Liver (tissue), 9 donors: Measurements from ENCODE around the gene C1orf21. TPM values are rescaled to one million over a fixed set of nuclear protein-coding genes. Genes with fewer than 3 reads are reported as not detected.

ENCODE experiments used
- DNase-seq: peaks from one replicate; pipeline ENCODE4 v3.0.0-alpha.2; 2017; ENCODE audit warnings: low spot score
- H3K27ac ChIP-seq, 2 donors: one replicate each; pipeline ENCODE4 v1.7.0; 2013; ENCODE audit warnings: inconsistent platforms in 2 of 2, low read length in 2 of 2, control low read depth in 1 of 2, low read depth in 1 of 2, mild to moderate bottlenecking in 1 of 2
- H3K27me3 ChIP-seq, 4 donors: one replicate each; pipeline versions ENCODE4 v1.6.1 to v1.7.0; 2013; ENCODE audit warnings: low read length in 3 of 4, inconsistent platforms in 1 of 4, mild to moderate bottlenecking in 1 of 4, moderate library complexity in 1 of 4; ENCODE audit not compliant: control insufficient read depth in 4 of 4, insufficient read depth in 4 of 4
- H3K36me3 ChIP-seq, 4 donors: one replicate each; pipeline versions ENCODE4 v1.6.1 to v1.7.0; 2013; ENCODE audit warnings: low read length in 3 of 4, mild to moderate bottlenecking in 3 of 4, low read depth in 1 of 4, moderate library complexity in 1 of 4; ENCODE audit not compliant: control insufficient read depth in 4 of 4, insufficient read depth in 3 of 4
- H3K4me1 ChIP-seq, 4 donors: one replicate each; pipeline versions ENCODE4 v1.6.1 to v1.7.0; 2013; ENCODE audit warnings: low read length in 3 of 4, mild to moderate bottlenecking in 3 of 4, moderate library complexity in 1 of 4; ENCODE audit not compliant: control insufficient read depth in 4 of 4, insufficient read depth in 4 of 4
- H3K4me3 ChIP-seq, 3 donors: one replicate each; pipeline versions ENCODE4 v1.6.1 to v1.7.0; 2013; ENCODE audit warnings: low read length in 3 of 3, control low read depth in 1 of 3, low read depth in 1 of 3, mild to moderate bottlenecking in 1 of 3
- H3K9ac ChIP-seq, 2 donors: one replicate each; pipeline ENCODE4 v1.7.0; 2013; ENCODE audit warnings: low read length in 2 of 2, mild to moderate bottlenecking in 2 of 2, moderate library complexity in 2 of 2, control low read depth in 1 of 2, low read depth in 1 of 2
- H3K9me3 ChIP-seq, 4 donors: one replicate each; pipeline versions ENCODE4 v1.6.1 to v1.7.0; 2013; ENCODE audit warnings: low read length in 3 of 4; ENCODE audit not compliant: control insufficient read depth in 4 of 4
- EGR1 ChIP-seq, 2 donors: IDR thresholded peaks; 2 replicates each; pipeline ENCODE4 v1.6.1; 2016 to 2018; ENCODE audit warnings: antibody characterized with exemption in 2 of 2, low read depth in 2 of 2
- FOXA1 ChIP-seq: IDR thresholded peaks from 2 replicates; pipeline ENCODE4 v1.6.1; 2016; ENCODE audit warnings: antibody characterized with exemption
- FOXA2 ChIP-seq: IDR thresholded peaks from 2 replicates; pipeline ENCODE4 v1.6.1; 2016; ENCODE audit warnings: antibody characterized with exemption
- GABPA ChIP-seq, 2 donors: IDR thresholded peaks in 1 of 2; conservative IDR thresholded peaks in 1 of 2; 2 replicates each; pipeline ENCODE4 v1.6.1; 2016; ENCODE audit warnings: antibody characterized with exemption in 2 of 2, mild to moderate bottlenecking in 1 of 2, moderate library complexity in 1 of 2
- HNF4A ChIP-seq, 2 donors: conservative IDR thresholded peaks; 2 replicates each; pipeline ENCODE4 v1.6.1; 2016; ENCODE audit warnings: antibody characterized with exemption in 2 of 2, mild to moderate bottlenecking in 2 of 2
- HNF4G ChIP-seq: IDR thresholded peaks from 2 replicates; pipeline ENCODE4 v1.6.1; 2016; ENCODE audit warnings: antibody characterized with exemption
- JUND ChIP-seq, 2 donors: IDR thresholded peaks; 2 replicates each; pipeline ENCODE4 v1.6.1; 2016; ENCODE audit warnings: antibody characterized with exemption in 2 of 2
- MAX ChIP-seq: IDR thresholded peaks from 2 replicates; pipeline ENCODE4 v1.6.1; 2016; ENCODE audit warnings: antibody characterized with exemption
- NR2F2 ChIP-seq: IDR thresholded peaks from 2 replicates; pipeline ENCODE4 v1.6.1; 2016; ENCODE audit warnings: antibody characterized with exemption
- RAD21 ChIP-seq, 2 donors: IDR thresholded peaks; 2 replicates each; pipeline ENCODE4 v1.6.1; 2016; ENCODE audit warnings: antibody characterized with exemption in 2 of 2, mild to moderate bottlenecking in 2 of 2
- RXRA ChIP-seq, 2 donors: IDR thresholded peaks; 2 replicates each; pipeline ENCODE4 v1.6.1; 2017 to 2018; ENCODE audit warnings: antibody characterized with exemption in 2 of 2, mild to moderate bottlenecking in 1 of 2
- SP1 ChIP-seq: IDR thresholded peaks from 2 replicates; pipeline ENCODE4 v1.6.1; 2018; ENCODE audit warnings: antibody characterized with exemption, mild to moderate bottlenecking
- TAF1 ChIP-seq: conservative IDR thresholded peaks from 2 replicates; pipeline ENCODE4 v1.6.1; 2016; ENCODE audit warnings: antibody characterized with exemption, mild to moderate bottlenecking
- YY1 ChIP-seq: IDR thresholded peaks from 2 replicates; pipeline ENCODE4 v1.6.1; 2016; ENCODE audit warnings: antibody characterized with exemption, mild to moderate bottlenecking
- WGBS: extraction: QIAGEN DNeasy Blood & Tissue Kit; methylation state at CpG from one replicate; pipeline ENCODE4 v1.1.7; 2013; 5-methylcytosine and 5-hydroxymethylcytosine counted together
- polyA plus RNA-seq, 2 donors: library from polyadenylated mRNA; stranded (reverse) in 1 of 2; unstranded in 1 of 2; fragments of 200-250 nt in 1 of 2; fragments of >200 nt in 1 of 2; fragmentation: Nextera tagmentation in 1 of 2; extraction: Ambion mirVana in 1 of 2; gene quantifications; one replicate each; pipeline versions ENCODE4 v1.2.1 to v1.2.3, GENCODE V29; 2013 to 2015
- total RNA-seq, 2 donors: library from RNA; depleted of rRNA; stranded (reverse); fragments of >200 nt; gene quantifications; one replicate each; pipeline ENCODE4 v1.2.3, GENCODE V29; 2014
- TF ChIP-seq, protein P1 (sequence below): IDR thresholded peaks from 2 replicates; pipeline ENCODE4 v1.6.1; 2016; ENCODE audit warnings: antibody characterized with exemption, mild to moderate bottlenecking
- TF ChIP-seq, protein P2 (sequence below): IDR thresholded peaks from 2 replicates; pipeline ENCODE4 v1.6.1; 2016; ENCODE audit warnings: antibody characterized with exemption
- TF ChIP-seq, protein P3 (sequence below): fragments of 150-350 bp; IDR thresholded peaks from 2 replicates; pipeline ENCODE4 v1.5.1; 2017; ENCODE audit warnings: improper control_type of control experiment, low read depth, low read length; ENCODE audit not compliant: missing input control
- donor health status: healthy.
- donor health status: healthy.
- donor health status: healthy.
- donor health status: healthy.
- donor health status: healthy.

C1orf21 gene
- total and polyA plus RNA-seq, 4 donors, result 2.3 to 21.3 (median 13.4) TPM

GRCh38 chr1:184535191-184535970, 148.6 kb downstream of the C1orf21 start (continued):
- TF ChIP-seq, protein P1, sequence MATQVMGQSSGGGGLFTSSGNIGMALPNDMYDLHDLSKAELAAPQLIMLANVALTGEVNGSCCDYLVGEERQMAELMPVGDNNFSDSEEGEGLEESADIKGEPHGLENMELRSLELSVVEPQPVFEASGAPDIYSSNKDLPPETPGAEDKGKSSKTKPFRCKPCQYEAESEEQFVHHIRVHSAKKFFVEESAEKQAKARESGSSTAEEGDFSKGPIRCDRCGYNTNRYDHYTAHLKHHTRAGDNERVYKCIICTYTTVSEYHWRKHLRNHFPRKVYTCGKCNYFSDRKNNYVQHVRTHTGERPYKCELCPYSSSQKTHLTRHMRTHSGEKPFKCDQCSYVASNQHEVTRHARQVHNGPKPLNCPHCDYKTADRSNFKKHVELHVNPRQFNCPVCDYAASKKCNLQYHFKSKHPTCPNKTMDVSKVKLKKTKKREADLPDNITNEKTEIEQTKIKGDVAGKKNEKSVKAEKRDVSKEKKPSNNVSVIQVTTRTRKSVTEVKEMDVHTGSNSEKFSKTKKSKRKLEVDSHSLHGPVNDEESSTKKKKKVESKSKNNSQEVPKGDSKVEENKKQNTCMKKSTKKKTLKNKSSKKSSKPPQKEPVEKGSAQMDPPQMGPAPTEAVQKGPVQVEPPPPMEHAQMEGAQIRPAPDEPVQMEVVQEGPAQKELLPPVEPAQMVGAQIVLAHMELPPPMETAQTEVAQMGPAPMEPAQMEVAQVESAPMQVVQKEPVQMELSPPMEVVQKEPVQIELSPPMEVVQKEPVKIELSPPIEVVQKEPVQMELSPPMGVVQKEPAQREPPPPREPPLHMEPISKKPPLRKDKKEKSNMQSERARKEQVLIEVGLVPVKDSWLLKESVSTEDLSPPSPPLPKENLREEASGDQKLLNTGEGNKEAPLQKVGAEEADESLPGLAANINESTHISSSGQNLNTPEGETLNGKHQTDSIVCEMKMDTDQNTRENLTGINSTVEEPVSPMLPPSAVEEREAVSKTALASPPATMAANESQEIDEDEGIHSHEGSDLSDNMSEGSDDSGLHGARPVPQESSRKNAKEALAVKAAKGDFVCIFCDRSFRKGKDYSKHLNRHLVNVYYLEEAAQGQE, result no peak
- TF ChIP-seq SP1 (peak; percentile 39), FOXA2 (no peak), HNF4A (conservative IDR thresholded peaks at IDR 0.05) (no peak), GABPA (IDR thresholded peaks at IDR 0.05 in 1 of 2, conservative IDR thresholded peaks at IDR 0.05 in 1 of 2) (no peak), TAF1 (no peak), EGR1 (IDR thresholded peaks at IDR 0.05; ENCODE audit: low read depth in 2 of 2) (no peak), HNF4G (no peak)
- TF ChIP-seq, protein P2, sequence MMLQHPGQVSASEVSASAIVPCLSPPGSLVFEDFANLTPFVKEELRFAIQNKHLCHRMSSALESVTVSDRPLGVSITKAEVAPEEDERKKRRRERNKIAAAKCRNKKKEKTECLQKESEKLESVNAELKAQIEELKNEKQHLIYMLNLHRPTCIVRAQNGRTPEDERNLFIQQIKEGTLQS, result no peak

GRCh38 chr1:184536246-184536985, 149.6 kb downstream of the C1orf21 start:
- Histone ChIP-seq H3K36me3 (no peaks in the 10 kb centered on the region), H3K9ac (no peak overlapping the region), H3K27ac (peak overlapping the region in 1 of 2 donors; percentile 10), H3K4me1 (no peaks in the 10 kb centered on the region), H3K9me3 (peaks cover 0 to 2% (median 0%) of the 10 kb centered on the region in 4 donors), H3K27me3 (no peaks in the 10 kb centered on the region), H3K4me3 (no peak overlapping the region)
- no peak for TF ChIP-seq RAD21 (IDR thresholded peaks at IDR 0.05)
- TF ChIP-seq, protein P1, result no peak
- TF ChIP-seq HNF4G, result no peak
- no peak for TF ChIP-seq FOXA2
- TF ChIP-seq, protein P3, sequence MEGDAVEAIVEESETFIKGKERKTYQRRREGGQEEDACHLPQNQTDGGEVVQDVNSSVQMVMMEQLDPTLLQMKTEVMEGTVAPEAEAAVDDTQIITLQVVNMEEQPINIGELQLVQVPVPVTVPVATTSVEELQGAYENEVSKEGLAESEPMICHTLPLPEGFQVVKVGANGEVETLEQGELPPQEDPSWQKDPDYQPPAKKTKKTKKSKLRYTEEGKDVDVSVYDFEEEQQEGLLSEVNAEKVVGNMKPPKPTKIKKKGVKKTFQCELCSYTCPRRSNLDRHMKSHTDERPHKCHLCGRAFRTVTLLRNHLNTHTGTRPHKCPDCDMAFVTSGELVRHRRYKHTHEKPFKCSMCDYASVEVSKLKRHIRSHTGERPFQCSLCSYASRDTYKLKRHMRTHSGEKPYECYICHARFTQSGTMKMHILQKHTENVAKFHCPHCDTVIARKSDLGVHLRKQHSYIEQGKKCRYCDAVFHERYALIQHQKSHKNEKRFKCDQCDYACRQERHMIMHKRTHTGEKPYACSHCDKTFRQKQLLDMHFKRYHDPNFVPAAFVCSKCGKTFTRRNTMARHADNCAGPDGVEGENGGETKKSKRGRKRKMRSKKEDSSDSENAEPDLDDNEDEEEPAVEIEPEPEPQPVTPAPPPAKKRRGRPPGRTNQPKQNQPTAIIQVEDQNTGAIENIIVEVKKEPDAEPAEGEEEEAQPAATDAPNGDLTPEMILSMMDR, result no peak
- TF ChIP-seq RXRA (IDR thresholded peaks at IDR 0.05), result no peak
- TF ChIP-seq, protein P2, result no peak
- no peak for TF ChIP-seq YY1
- TF ChIP-seq GABPA (IDR thresholded peaks at IDR 0.05 in 1 of 2, conservative IDR thresholded peaks at IDR 0.05 in 1 of 2), result no peak
- TF ChIP-seq HNF4A (conservative IDR thresholded peaks at IDR 0.05), result no peak
- TF ChIP-seq FOXA1, result no peak
- TF ChIP-seq NR2F2, result no peak
- TF ChIP-seq SP1, result no peak
- no peak for TF ChIP-seq MAX
- no peak for TF ChIP-seq JUND (IDR thresholded peaks at IDR 0.05)
- no peak for DNase-seq
- WGBS, result 94% methylated on average over 8 of the region's 8 CpGs
